GM12891 (cell line): ENCODE measurements around the gene MAP3K12.

Source experiments
- POLR2A ChIP-seq: IDR thresholded peaks from 2 replicates; pipeline ENCODE4 v1.6.1; 2011; ENCODE audit warnings: low read depth, low read length, control low read depth
- TAF1 ChIP-seq: IDR thresholded peaks from 2 replicates; pipeline ENCODE4 v1.6.1; 2011; ENCODE audit warnings: low read depth, low read length, control low read depth

- TF ChIP-seq POLR2A (no peak), TAF1 (no peak)
These were observed 30.8 kb upstream of the MAP3K12 start for GRCh38 chr12:53530061-53530460.
